Vagina (tissue), 2 donors: Measurements from ENCODE around the gene STRADA. TPM values are rescaled to one million over a fixed set of nuclear protein-coding genes. Genes with fewer than 3 reads are reported as not detected.

ENCODE experiments used
- DNase-seq, 2 donors: peaks; one replicate each; pipeline ENCODE4 v3.0.0-alpha.2; 2017; ENCODE audit errors: extremely low spot score in 2 of 2
- H3K27ac ChIP-seq: fragments of 200-600 bp; sonication (generic); one replicate; pipeline ENCODE4 v1.5.1; 2019
- H3K27me3 ChIP-seq: fragments of 200-600 bp; sonication (generic); one replicate; pipeline ENCODE4 v1.5.1; 2019
- H3K36me3 ChIP-seq, 2 donors: fragments of 200-600 bp; sonication (generic); one replicate each; pipeline ENCODE4 v1.5.1; 2017 to 2019
- H3K4me1 ChIP-seq: fragments of 200-600 bp; sonication (generic); one replicate; pipeline ENCODE4 v1.5.1; 2019
- H3K4me3 ChIP-seq, 2 donors: fragments of 200-600 bp; sonication (generic); 1 replicate in 1 of 2; 2 replicates in 1 of 2; pipeline ENCODE4 v1.5.1; 2016 to 2019
- H3K9me3 ChIP-seq: fragments of 200-600 bp; sonication (generic); one replicate; pipeline ENCODE4 v1.5.1; 2019
- CTCF ChIP-seq, 3 experiments: fragments of 450-650 bp in 2 of 3; fragments of 200-600 bp in 1 of 3; sonication (generic) in 1 of 3; IDR thresholded peaks; one replicate each; pipeline ENCODE4 v1.5.1; 2017 to 2019; ENCODE audit warnings: antibody characterized with exemption in 3 of 3, mild to moderate bottlenecking in 2 of 3, moderate library complexity in 2 of 3
- POLR2A ChIP-seq, 2 donors: fragments of 450-650 bp; IDR thresholded peaks; one replicate each; pipeline ENCODE4 v1.6.1; 2017; ENCODE audit warnings: antibody characterized with exemption in 2 of 2, mild to moderate bottlenecking in 2 of 2, moderate library complexity in 2 of 2
- POLR2AphosphoS5 ChIP-seq, 2 donors: sonication (generic); formaldehyde crosslinking; IDR thresholded peaks; one replicate each; pipeline ENCODE4 v1.9.0; 2017; ENCODE audit warnings: antibody characterized with exemption in 2 of 2, mild to moderate bottlenecking in 2 of 2, low read depth in 1 of 2; ENCODE audit not compliant: insufficient read depth in 1 of 2
- intact Hi-C: fragments of 100-400 bp; cut with DNase I; formaldehyde crosslinking; loops from one replicate; pipeline ENCODE4 v1.15.1; 2023
- total RNA-seq: library from RNA; depleted of rRNA; stranded (reverse); fragments of >200 nt; gene quantifications from one replicate; pipeline ENCODE4 v1.2.3, GENCODE V29; 2016

Gene STRADA
- total RNA-seq, 1 donor from 2014 or later, result 19.4 TPM

GRCh38 chr17:63657786-63658185, 83.8 kb downstream of the STRADA start:
- intact Hi-C loops, result no loop called here
- H3K9me3 ChIP-seq, result no peaks in the 10 kb centered on the region
- no peaks in the 10 kb centered on the region for H3K27me3 ChIP-seq
- no peak overlapping the region for H3K27ac ChIP-seq
- DNase-seq, result no peak
- no peak overlapping the region for H3K4me3 ChIP-seq
- H3K36me3 ChIP-seq, result peaks cover 0 to 59% of the 10 kb centered on the region in 2 donors
- TF ChIP-seq POLR2A (IDR thresholded peaks at IDR 0.05), result no peak
- no peak for TF ChIP-seq CTCF (IDR thresholded peaks at IDR 0.05)
- TF ChIP-seq POLR2AphosphoS5 (IDR thresholded peaks at IDR 0.05; ENCODE audit: insufficient read depth in 1 of 2, low read depth in 1 of 2), result no peak
- no peaks in the 10 kb centered on the region for H3K4me1 ChIP-seq

- H3K9me3 ChIP-seq, result no peaks in the 10 kb centered on the region
- TF ChIP-seq CTCF (IDR thresholded peaks at IDR 0.05), result no peak
- no peak overlapping the region for H3K4me3 ChIP-seq
- DNase-seq, result no peak
- H3K4me1 ChIP-seq, result no peaks in the 10 kb centered on the region
- intact Hi-C loops, result no loop called here
- no peaks in the 10 kb centered on the region for H3K27me3 ChIP-seq
- H3K27ac ChIP-seq, result no peak overlapping the region
- peaks cover 0 to 28% of the 10 kb centered on the region in 2 donors for H3K36me3 ChIP-seq
Observed at GRCh38 chr17:63653050-63653449, 88.5 kb downstream of the STRADA start.

Other genes starting within 250 kb of the STRADA start
- not detected for gene KCNH6, start 218.4 kb downstream of the STRADA start, total RNA-seq
- gene DCAF7, start 191.3 kb downstream of the STRADA start, total RNA-seq, result 34.1 TPM
- 20.9 TPM for gene TACO1, start 140.9 kb downstream of the STRADA start, total RNA-seq
- 35.4 TPM for gene MAP3K3, start 119.4 kb downstream of the STRADA start, total RNA-seq
- gene LIMD2, start 41.7 kb downstream of the STRADA start, total RNA-seq, result 22.6 TPM
- gene CCDC47, start 31.8 kb upstream of the STRADA start, total RNA-seq, result 66.5 TPM
- 121 TPM for gene DDX42, start 32.4 kb upstream of the STRADA start, total RNA-seq
- gene PSMC5, start 85.6 kb upstream of the STRADA start, total RNA-seq, result 92.3 TPM
- 44.7 TPM for gene FTSJ3, start 85.9 kb upstream of the STRADA start, total RNA-seq
- 146 TPM for gene SMARCD2, start 100.9 kb upstream of the STRADA start, total RNA-seq
- gene CSH2, start 131.9 kb upstream of the STRADA start, total RNA-seq, result not detected
- gene GH2, start 140.1 kb upstream of the STRADA start, total RNA-seq, result not detected
- not detected for gene CSH1, start 154.8 kb upstream of the STRADA start, total RNA-seq
- not detected for gene CSHL1, start 169.5 kb upstream of the STRADA start, total RNA-seq
- gene GH1, start 177.0 kb upstream of the STRADA start, total RNA-seq, result not detected
- gene CD79B, start 190.5 kb upstream of the STRADA start, total RNA-seq, result 3.9 TPM
- 0.98 TPM for gene SCN4A, start 231.1 kb upstream of the STRADA start, total RNA-seq